H1 (cell line): Measurements from ENCODE around the gene MYPOP.

Experiments used
- CEBPB ChIP-seq: IDR thresholded peaks from 2 replicates; pipeline ENCODE4 v1.6.1; 2012; ENCODE audit warnings: low read depth, low read length
- CTCF ChIP-seq, 3 experiments: IDR thresholded peaks; 1 replicate in 2 of 3; 2 replicates in 1 of 3; pipeline versions ENCODE4 v1.5.1 to v1.6.1; 2011; ENCODE audit warnings: low read length in 3 of 3, mild to moderate bottlenecking in 3 of 3, inconsistent platforms in 2 of 3, low read depth in 1 of 3, moderate library complexity in 1 of 3; ENCODE audit not compliant: insufficient read depth in 1 of 3; ENCODE audit errors: control extremely low read depth in 1 of 3
- POLR2AphosphoS5 ChIP-seq: IDR thresholded peaks from 2 replicates; pipeline ENCODE4 v1.6.1; 2011; ENCODE audit warnings: low read depth, low read length
- RNF2 ChIP-seq: fragments of 200-900, 300-1000 bp; sonication (generic); IDR thresholded peaks from 2 replicates; pipeline ENCODE4 v1.7.1; 2016; ENCODE audit warnings: borderline replicate concordance, low read depth, mild to moderate bottlenecking, antibody characterized with exemption, low read length; ENCODE audit not compliant: poor library complexity, severe bottlenecking; ENCODE audit errors: missing control alignments
- RXRA ChIP-seq: IDR thresholded peaks from 2 replicates; pipeline ENCODE4 v1.6.1; 2011; ENCODE audit warnings: low read depth, mild to moderate bottlenecking, low read length, moderate library complexity; ENCODE audit not compliant: insufficient read depth
- TAF1 ChIP-seq: IDR thresholded peaks from 2 replicates; pipeline ENCODE4 v1.6.1; 2011; ENCODE audit warnings: mild to moderate bottlenecking, low read depth, low read length
- TF ChIP-seq, protein P1 (sequence below): fragments of 300-600 bp; sonication (generic); IDR thresholded peaks from 2 replicates; pipeline ENCODE4 v1.7.1; 2012; ENCODE audit warnings: low read length, moderate library complexity, mild to moderate bottlenecking, inconsistent platforms; ENCODE audit not compliant: insufficient replicate concordance

GRCh38 chr19:45895519-45895972 lies 6.9 kb downstream of the MYPOP start:
- TF ChIP-seq POLR2AphosphoS5: no peak
- no peak for TF ChIP-seq CEBPB
- TF ChIP-seq CTCF (IDR thresholded peaks at IDR 0.05; ENCODE audit: control extremely low read depth in 1 of 3, insufficient read depth in 1 of 3, low read depth in 1 of 3, low read length in 3 of 3): no peak
- no peak for TF ChIP-seq RXRA
- no peak for TF ChIP-seq RNF2
- no peak for TF ChIP-seq TAF1
- TF ChIP-seq, protein P1, sequence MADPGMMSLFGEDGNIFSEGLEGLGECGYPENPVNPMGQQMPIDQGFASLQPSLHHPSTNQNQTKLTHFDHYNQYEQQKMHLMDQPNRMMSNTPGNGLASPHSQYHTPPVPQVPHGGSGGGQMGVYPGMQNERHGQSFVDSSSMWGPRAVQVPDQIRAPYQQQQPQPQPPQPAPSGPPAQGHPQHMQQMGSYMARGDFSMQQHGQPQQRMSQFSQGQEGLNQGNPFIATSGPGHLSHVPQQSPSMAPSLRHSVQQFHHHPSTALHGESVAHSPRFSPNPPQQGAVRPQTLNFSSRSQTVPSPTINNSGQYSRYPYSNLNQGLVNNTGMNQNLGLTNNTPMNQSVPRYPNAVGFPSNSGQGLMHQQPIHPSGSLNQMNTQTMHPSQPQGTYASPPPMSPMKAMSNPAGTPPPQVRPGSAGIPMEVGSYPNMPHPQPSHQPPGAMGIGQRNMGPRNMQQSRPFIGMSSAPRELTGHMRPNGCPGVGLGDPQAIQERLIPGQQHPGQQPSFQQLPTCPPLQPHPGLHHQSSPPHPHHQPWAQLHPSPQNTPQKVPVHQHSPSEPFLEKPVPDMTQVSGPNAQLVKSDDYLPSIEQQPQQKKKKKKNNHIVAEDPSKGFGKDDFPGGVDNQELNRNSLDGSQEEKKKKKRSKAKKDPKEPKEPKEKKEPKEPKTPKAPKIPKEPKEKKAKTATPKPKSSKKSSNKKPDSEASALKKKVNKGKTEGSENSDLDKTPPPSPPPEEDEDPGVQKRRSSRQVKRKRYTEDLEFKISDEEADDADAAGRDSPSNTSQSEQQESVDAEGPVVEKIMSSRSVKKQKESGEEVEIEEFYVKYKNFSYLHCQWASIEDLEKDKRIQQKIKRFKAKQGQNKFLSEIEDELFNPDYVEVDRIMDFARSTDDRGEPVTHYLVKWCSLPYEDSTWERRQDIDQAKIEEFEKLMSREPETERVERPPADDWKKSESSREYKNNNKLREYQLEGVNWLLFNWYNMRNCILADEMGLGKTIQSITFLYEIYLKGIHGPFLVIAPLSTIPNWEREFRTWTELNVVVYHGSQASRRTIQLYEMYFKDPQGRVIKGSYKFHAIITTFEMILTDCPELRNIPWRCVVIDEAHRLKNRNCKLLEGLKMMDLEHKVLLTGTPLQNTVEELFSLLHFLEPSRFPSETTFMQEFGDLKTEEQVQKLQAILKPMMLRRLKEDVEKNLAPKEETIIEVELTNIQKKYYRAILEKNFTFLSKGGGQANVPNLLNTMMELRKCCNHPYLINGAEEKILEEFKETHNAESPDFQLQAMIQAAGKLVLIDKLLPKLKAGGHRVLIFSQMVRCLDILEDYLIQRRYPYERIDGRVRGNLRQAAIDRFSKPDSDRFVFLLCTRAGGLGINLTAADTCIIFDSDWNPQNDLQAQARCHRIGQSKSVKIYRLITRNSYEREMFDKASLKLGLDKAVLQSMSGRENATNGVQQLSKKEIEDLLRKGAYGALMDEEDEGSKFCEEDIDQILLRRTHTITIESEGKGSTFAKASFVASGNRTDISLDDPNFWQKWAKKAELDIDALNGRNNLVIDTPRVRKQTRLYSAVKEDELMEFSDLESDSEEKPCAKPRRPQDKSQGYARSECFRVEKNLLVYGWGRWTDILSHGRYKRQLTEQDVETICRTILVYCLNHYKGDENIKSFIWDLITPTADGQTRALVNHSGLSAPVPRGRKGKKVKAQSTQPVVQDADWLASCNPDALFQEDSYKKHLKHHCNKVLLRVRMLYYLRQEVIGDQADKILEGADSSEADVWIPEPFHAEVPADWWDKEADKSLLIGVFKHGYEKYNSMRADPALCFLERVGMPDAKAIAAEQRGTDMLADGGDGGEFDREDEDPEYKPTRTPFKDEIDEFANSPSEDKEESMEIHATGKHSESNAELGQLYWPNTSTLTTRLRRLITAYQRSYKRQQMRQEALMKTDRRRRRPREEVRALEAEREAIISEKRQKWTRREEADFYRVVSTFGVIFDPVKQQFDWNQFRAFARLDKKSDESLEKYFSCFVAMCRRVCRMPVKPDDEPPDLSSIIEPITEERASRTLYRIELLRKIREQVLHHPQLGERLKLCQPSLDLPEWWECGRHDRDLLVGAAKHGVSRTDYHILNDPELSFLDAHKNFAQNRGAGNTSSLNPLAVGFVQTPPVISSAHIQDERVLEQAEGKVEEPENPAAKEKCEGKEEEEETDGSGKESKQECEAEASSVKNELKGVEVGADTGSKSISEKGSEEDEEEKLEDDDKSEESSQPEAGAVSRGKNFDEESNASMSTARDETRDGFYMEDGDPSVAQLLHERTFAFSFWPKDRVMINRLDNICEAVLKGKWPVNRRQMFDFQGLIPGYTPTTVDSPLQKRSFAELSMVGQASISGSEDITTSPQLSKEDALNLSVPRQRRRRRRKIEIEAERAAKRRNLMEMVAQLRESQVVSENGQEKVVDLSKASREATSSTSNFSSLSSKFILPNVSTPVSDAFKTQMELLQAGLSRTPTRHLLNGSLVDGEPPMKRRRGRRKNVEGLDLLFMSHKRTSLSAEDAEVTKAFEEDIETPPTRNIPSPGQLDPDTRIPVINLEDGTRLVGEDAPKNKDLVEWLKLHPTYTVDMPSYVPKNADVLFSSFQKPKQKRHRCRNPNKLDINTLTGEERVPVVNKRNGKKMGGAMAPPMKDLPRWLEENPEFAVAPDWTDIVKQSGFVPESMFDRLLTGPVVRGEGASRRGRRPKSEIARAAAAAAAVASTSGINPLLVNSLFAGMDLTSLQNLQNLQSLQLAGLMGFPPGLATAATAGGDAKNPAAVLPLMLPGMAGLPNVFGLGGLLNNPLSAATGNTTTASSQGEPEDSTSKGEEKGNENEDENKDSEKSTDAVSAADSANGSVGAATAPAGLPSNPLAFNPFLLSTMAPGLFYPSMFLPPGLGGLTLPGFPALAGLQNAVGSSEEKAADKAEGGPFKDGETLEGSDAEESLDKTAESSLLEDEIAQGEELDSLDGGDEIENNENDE: no peak
